Measurements from ENCODE around the gene DSCAM.

Gene DSCAM

DNA sequence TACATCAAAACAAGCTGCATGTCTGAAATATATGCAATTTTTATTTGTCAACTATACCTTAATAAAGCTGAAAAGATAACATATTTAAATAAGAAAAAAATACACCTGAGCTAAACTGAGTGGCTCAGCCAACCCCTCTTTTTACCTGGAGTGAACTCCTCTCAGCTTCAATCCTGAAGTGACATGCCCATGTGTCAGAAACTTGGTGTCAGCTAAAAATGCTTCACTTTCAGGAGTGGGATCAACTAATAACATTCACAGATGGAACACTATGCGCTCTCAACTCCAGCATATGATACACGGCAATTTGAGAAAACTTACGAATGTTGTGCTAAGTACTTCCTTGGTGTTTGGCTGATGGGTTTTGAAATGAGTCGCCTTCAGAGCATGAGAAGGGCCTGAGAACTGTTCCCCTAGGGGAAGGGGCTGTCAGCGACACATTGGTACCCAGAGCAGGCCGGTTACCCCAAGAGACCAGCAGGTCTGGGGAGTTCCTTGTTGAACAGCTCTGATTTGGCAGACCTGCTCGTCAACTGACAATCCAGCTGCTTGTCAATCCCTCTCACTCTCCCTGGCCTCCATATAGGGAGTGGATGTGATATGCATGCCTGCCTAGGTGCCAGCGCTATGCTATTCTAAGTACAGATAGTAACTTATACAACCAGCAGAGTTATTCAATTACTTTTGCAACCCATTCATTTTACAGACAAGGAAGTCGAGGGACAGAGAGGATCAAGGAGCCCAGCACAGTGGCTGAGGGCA, 712.0 kb downstream of the DSCAM start:
- H3K27ac ChIP-seq (ENCODE audit: low read depth, low read length) = no peak overlapping the region
- H3K9me3 ChIP-seq (ENCODE audit: insufficient read depth, low read length) = no peaks in the 10 kb centered on the region
- H4K20me1 ChIP-seq (ENCODE audit: low read depth, low read length) = no peaks in the 10 kb centered on the region
- no peak overlapping the region for H2AFZ ChIP-seq (ENCODE audit: low read depth, low read length, severe bottlenecking)
- H3K27me3 ChIP-seq (ENCODE audit: low read length) = no peaks in the 10 kb centered on the region
- no peak overlapping the region for H3K4me2 ChIP-seq (ENCODE audit: low read depth, low read length, poor library complexity, severe bottlenecking)
- no peak for TF ChIP-seq EZH2phosphoT487 (conservative IDR thresholded peaks at IDR 0.05; ENCODE audit: low read length)
- H3K79me2 ChIP-seq (ENCODE audit: insufficient read depth, low read length) = no peaks in the 10 kb centered on the region
- H3K36me3 ChIP-seq (ENCODE audit: low read length) = no peaks in the 10 kb centered on the region
- no peaks in the 10 kb centered on the region for H3F3A ChIP-seq (ENCODE audit: insufficient read depth)
- no peak overlapping the region for H3K4me3 ChIP-seq (ENCODE audit: insufficient read depth, low read length, poor library complexity, severe bottlenecking)
- no peaks in the 10 kb centered on the region for H3K9me2 ChIP-seq (replicated peaks; ENCODE audit: insufficient read depth, low read length)
- H3K9ac ChIP-seq (ENCODE audit: low read length) = no peak overlapping the region

DNA sequence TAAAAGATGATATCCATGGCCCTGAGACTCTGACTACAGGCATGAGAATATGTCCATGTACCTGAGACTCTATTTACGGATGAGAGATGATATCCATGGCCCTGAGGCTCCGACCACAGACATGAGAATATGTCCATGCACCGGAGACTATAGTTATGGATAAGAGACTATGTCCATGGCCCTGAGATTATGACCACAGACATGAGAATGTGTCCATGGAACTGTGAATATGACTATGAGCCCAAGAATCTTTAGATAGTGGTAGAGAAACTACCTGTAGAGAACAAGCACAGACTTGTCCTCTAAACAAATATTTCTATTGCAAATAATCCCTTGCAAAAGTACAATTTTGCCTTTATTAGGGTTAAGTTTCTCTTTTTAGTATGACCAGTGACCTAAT, 716.5 kb downstream of the DSCAM start:
- Histone ChIP-seq H4K20me1 (ENCODE audit: low read depth, low read length) (no peaks in the 10 kb centered on the region), H3K27ac (ENCODE audit: low read depth, low read length) (no peak overlapping the region), H3K36me3 (ENCODE audit: low read length) (no peaks in the 10 kb centered on the region), H3K27me3 (ENCODE audit: low read length) (no peaks in the 10 kb centered on the region), H3K9ac (ENCODE audit: low read length) (no peak overlapping the region), H3K9me3 (ENCODE audit: insufficient read depth, low read length) (no peaks in the 10 kb centered on the region), H3K79me2 (ENCODE audit: insufficient read depth, low read length) (no peaks in the 10 kb centered on the region), H3K4me2 (ENCODE audit: low read depth, low read length, poor library complexity, severe bottlenecking) (no peak overlapping the region), H3F3A (ENCODE audit: insufficient read depth) (no peaks in the 10 kb centered on the region), H2AFZ (ENCODE audit: low read depth, low read length, severe bottlenecking) (no peak overlapping the region), H3K4me3 (ENCODE audit: insufficient read depth, low read length, poor library complexity, severe bottlenecking) (no peak overlapping the region), H3K9me2 (replicated peaks; ENCODE audit: insufficient read depth, low read length) (no peaks in the 10 kb centered on the region)
- TF ChIP-seq, protein P1, sequence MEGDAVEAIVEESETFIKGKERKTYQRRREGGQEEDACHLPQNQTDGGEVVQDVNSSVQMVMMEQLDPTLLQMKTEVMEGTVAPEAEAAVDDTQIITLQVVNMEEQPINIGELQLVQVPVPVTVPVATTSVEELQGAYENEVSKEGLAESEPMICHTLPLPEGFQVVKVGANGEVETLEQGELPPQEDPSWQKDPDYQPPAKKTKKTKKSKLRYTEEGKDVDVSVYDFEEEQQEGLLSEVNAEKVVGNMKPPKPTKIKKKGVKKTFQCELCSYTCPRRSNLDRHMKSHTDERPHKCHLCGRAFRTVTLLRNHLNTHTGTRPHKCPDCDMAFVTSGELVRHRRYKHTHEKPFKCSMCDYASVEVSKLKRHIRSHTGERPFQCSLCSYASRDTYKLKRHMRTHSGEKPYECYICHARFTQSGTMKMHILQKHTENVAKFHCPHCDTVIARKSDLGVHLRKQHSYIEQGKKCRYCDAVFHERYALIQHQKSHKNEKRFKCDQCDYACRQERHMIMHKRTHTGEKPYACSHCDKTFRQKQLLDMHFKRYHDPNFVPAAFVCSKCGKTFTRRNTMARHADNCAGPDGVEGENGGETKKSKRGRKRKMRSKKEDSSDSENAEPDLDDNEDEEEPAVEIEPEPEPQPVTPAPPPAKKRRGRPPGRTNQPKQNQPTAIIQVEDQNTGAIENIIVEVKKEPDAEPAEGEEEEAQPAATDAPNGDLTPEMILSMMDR (IDR thresholded peaks at IDR 0.05; ENCODE audit: insufficient read depth, low read length, poor library complexity, severe bottlenecking) = no peak
- TF ChIP-seq EZH2phosphoT487 (conservative IDR thresholded peaks at IDR 0.05; ENCODE audit: low read length) = no peak

DNA sequence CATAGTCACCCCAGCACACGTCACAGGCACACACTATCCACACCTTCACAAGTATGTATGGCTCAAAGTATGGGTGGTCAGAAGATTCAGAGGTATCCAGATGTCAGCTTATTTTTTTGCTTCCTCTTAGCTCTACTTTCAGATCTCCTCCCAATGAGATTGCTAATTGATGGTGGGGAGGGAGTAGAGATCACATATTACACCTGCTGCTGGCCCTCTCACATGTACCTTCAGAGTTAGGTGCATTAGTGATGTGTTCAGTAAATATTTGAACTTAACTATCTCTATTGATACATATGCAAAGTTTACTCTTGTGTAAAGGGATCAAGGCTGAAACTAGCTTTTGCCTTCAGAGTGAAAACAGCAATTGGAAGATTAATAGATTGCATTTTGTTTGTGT, 717.1 kb downstream of the DSCAM start:
- Histone ChIP-seq H3K79me2 (ENCODE audit: insufficient read depth, low read length) (no peaks in the 10 kb centered on the region), H3K27ac (ENCODE audit: low read depth, low read length) (no peak overlapping the region), H3F3A (ENCODE audit: insufficient read depth) (no peaks in the 10 kb centered on the region), H3K9me3 (ENCODE audit: insufficient read depth, low read length) (no peaks in the 10 kb centered on the region), H3K4me3 (ENCODE audit: insufficient read depth, low read length, poor library complexity, severe bottlenecking) (no peak overlapping the region), H3K9me2 (replicated peaks; ENCODE audit: insufficient read depth, low read length) (no peaks in the 10 kb centered on the region), H3K27me3 (ENCODE audit: low read length) (no peaks in the 10 kb centered on the region), H4K20me1 (ENCODE audit: low read depth, low read length) (no peaks in the 10 kb centered on the region), H3K36me3 (ENCODE audit: low read length) (no peaks in the 10 kb centered on the region), H3K4me2 (ENCODE audit: low read depth, low read length, poor library complexity, severe bottlenecking) (no peak overlapping the region), H3K9ac (ENCODE audit: low read length) (no peak overlapping the region), H2AFZ (ENCODE audit: low read depth, low read length, severe bottlenecking) (no peak overlapping the region)
- TF ChIP-seq EZH2phosphoT487 (conservative IDR thresholded peaks at IDR 0.05; ENCODE audit: low read length) = no peak
- TF ChIP-seq, protein P1 (IDR thresholded peaks at IDR 0.05; ENCODE audit: insufficient read depth, low read length, poor library complexity, severe bottlenecking) = no peak

DNA sequence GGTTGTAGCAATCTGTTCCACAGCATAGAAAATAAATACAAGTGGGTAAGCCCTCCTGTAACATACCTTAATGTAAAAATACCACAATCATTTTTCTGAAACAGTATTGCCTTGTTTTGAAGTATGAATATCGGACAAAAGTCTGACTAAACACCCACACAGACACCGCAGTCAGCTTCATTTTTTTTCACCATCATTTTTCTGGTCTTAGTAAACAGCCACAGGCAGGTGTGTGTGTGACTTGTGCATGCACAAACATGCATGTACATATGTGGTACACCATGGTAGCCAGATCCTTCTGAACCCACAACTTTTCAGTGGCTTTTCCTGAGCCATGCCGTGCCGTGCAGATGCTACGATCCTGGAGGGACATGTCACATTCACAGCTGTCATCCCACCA, 718.1 kb downstream of the DSCAM start:
- H3K27me3 ChIP-seq (ENCODE audit: low read length) = no peaks in the 10 kb centered on the region
- no peaks in the 10 kb centered on the region for H3K79me2 ChIP-seq (ENCODE audit: insufficient read depth, low read length)
- H3K4me3 ChIP-seq (ENCODE audit: insufficient read depth, low read length, poor library complexity, severe bottlenecking) = no peak overlapping the region
- H3K27ac ChIP-seq (ENCODE audit: low read depth, low read length) = no peak overlapping the region
- no peak overlapping the region for H3K4me2 ChIP-seq (ENCODE audit: low read depth, low read length, poor library complexity, severe bottlenecking)
- H2AFZ ChIP-seq (ENCODE audit: low read depth, low read length, severe bottlenecking) = no peak overlapping the region
- TF ChIP-seq EZH2phosphoT487 (conservative IDR thresholded peaks at IDR 0.05; ENCODE audit: low read length) = no peak
- TF ChIP-seq, protein P1 (IDR thresholded peaks at IDR 0.05; ENCODE audit: insufficient read depth, low read length, poor library complexity, severe bottlenecking) = no peak
- no peaks in the 10 kb centered on the region for H3K36me3 ChIP-seq (ENCODE audit: low read length)
- H3K9ac ChIP-seq (ENCODE audit: low read length) = no peak overlapping the region
- H3F3A ChIP-seq (ENCODE audit: insufficient read depth) = no peaks in the 10 kb centered on the region
- H3K9me2 ChIP-seq (replicated peaks; ENCODE audit: insufficient read depth, low read length) = no peaks in the 10 kb centered on the region
- H3K9me3 ChIP-seq (ENCODE audit: insufficient read depth, low read length) = no peaks in the 10 kb centered on the region
- H4K20me1 ChIP-seq (ENCODE audit: low read depth, low read length) = no peaks in the 10 kb centered on the region

Measured in SU-DHL-6 (cell line).